GM19193 (cell line): ENCODE data around the gene TSPY3.
"Not testable (repeated sequence)": the region's sequence is repeated elsewhere in the genome, so short reads cannot be mapped to it uniquely, and the experiment has no call there.

ENCODE experiments used
- POLR2A ChIP-seq: IDR thresholded peaks from 4 replicates; pipeline ENCODE4 v1.6.1; 2011; ENCODE audit not compliant: insufficient read depth, insufficient read length; ENCODE audit errors: extremely low read depth

The TSPY3 gene

GRCh38 chrY:9398121-9398520, at the start of gene TSPY3:
TSS of gene TSPY3 (plus strand) at chrY:9398421. CDS start at chrY:9398467, 46 bp downstream.
- not testable (repeated sequence) for TF ChIP-seq POLR2A

DNA sequence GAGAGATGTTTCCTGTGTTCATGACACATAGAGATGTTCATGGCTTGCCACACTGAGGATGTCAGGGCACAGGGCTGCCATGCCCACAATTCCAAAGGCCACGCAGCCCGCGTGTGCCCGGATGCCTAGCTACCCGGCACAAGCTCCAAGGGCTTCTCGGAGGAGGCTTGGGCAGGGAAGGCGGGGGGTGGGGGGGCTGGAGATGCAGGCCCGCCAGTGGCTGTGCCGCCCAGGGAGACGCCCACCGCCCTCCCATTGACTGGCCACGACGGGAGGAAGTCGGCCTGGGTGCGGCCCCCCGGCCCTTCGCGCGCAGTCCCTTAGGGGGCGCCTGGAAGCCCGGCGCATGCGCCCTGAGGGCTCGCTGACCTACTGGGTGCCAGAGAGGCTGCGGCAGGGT, 40.7 kb upstream of the TSPY3 start, which contains the start of gene TSPY8:
TSPY8 (plus strand) TSS at position 301 of the 400 bp plus-strand sequence; CDS start at position 347, 46 bp downstream.
- not testable (repeated sequence) for TF ChIP-seq POLR2A
